Heart right ventricle (tissue), 16 donors: Measurements from ENCODE around the gene STRN. TPM values are rescaled to one million over a fixed set of nuclear protein-coding genes. Genes with fewer than 3 reads are reported as not detected.

Source experiments
- ATAC-seq, 8 donors: fragments of 200-7000 bp; cut with Tn5 transposase; one replicate each; pipeline ENCODE4 v1.9.1; 2020; ENCODE audit warnings: mild to moderate bottlenecking in 8 of 8, moderate library complexity in 8 of 8, moderate number of reproducible peaks in 1 of 8
- DNase-seq, 2 donors: peaks; one replicate each; pipeline ENCODE4 v3.0.0-alpha.2; 2020
- H3K27ac ChIP-seq, 10 donors: fragments of 200-600 bp; sonication (generic) in 2 of 10; one replicate each; pipeline versions ENCODE4 v1.5.0 to v1.8.0; 2020 to 2022; ENCODE audit warnings: mild to moderate bottlenecking in 3 of 10
- H3K27me3 ChIP-seq, 7 donors: fragments of 200-600 bp; one replicate each; pipeline ENCODE4 v1.8.0; 2021 to 2022; ENCODE audit warnings: mild to moderate bottlenecking in 2 of 7
- H3K36me3 ChIP-seq, 9 donors: fragments of 200-600 bp; sonication (generic) in 1 of 9; one replicate each; pipeline versions ENCODE4 v1.5.0 to v1.8.0; 2020 to 2022; ENCODE audit warnings: mild to moderate bottlenecking in 2 of 9
- H3K4me1 ChIP-seq, 9 donors: fragments of 200-600 bp; sonication (generic) in 1 of 9; one replicate each; pipeline versions ENCODE4 v1.5.0 to v1.8.0; 2020 to 2022; ENCODE audit warnings: mild to moderate bottlenecking in 4 of 9
- H3K4me3 ChIP-seq, 10 donors: fragments of 200-600 bp; sonication (generic) in 2 of 10; one replicate each; pipeline versions ENCODE4 v1.5.0 to v1.8.0; 2020 to 2022; ENCODE audit warnings: mild to moderate bottlenecking in 7 of 10, moderate library complexity in 2 of 10
- H3K9me3 ChIP-seq, 11 donors: fragments of 200-600 bp in 10 of 11; sonication (generic) in 2 of 11; one replicate each; pipeline versions ENCODE4 v1.5.0 to v1.8.0; 2013 to 2022; ENCODE audit warnings: mild to moderate bottlenecking in 2 of 11, control low read depth in 1 of 11, moderate library complexity in 1 of 11
- WGBS, 2 donors: extraction: QIAGEN DNeasy Blood & Tissue Kit; methylation state at CpG; one replicate each; pipeline ENCODE4 v1.1.7; 2013; ENCODE audit warnings: inconsistent platforms in 1 of 2; 5-methylcytosine and 5-hydroxymethylcytosine counted together
- intact Hi-C, 10 donors: fragments of 100-400 bp; cut with DNase I; formaldehyde crosslinking; loops; one replicate each; pipeline versions ENCODE4 v1.11.1 to v1.14.2; 2022
- polyA plus RNA-seq, 2 donors: library from polyadenylated mRNA; stranded (reverse); fragments of 200-250 nt; gene quantifications; one replicate each; pipeline ENCODE4 v1.2.3, GENCODE V29; 2013
- total RNA-seq, 10 donors: library from RNA; stranded (reverse); fragmentation: NEBNext Ultra II Directional in 3 of 10; extraction: Animal tissue kit (Norgen Biotek cat#: 25700) in 3 of 10; gene quantifications; one replicate each; pipeline versions ENCODE4 v1.2.1 to v1.2.4, GENCODE V29; 2021 to 2023
- TF ChIP-seq, protein P1 (sequence below), 9 donors: fragments of 200-600 bp; sonication (generic) in 2 of 9; IDR thresholded peaks; one replicate each; pipeline versions ENCODE4 v1.5.0 to v1.8.0; 2021 to 2022; ENCODE audit warnings: antibody characterized with exemption in 9 of 9, mild to moderate bottlenecking in 5 of 9, moderate library complexity in 1 of 9
- donor health status: Arrhythmogenic right ventricular cardiomyopathy.
- donor health status: ischemic (EF 13 %, LVEDD 7.1; RV severe dilation, severe dysfunction).
- donor health status: healthy with polysubstance abuse.
- donor health status: DM: no; HTN: yes; CAD: no.
- donor health status: DM: no; HTN: no; CAD: no.
- donor health status: ischemic (EF 25% LVEDD 6.9; RV normal size, moderate dysfunction).
- donor health status: ischemic (EF 25% LVEDD 5.7; RV mildly dilated, moderate dysfunction).
- donor health status: healthy.
- donor health status: DM: yes; HTN: yes; CAD: no.
- donor health status: Ischemic cardiomyopathy.
- donor health status: ischemic (EF 35%, LVEDD 5.7; RV mildly dilated, moderate dysfunction).
- donor health status: nonischemic (EF 11% LVEDD 7.7; RV severe dilation, severe dysfunction).
- donor health status: DM: yes; HTN: yes; CAD: no.
- donor health status: PGD.
- donor health status: ischemic (EF 29% LVEDD 5.4; RV normal size, mild dysfunction).
- donor health status: nonischemic (EF 23%, LVEDD 6.1; RV moderate dilation, normal function).

STRN gene
- total and polyA plus RNA-seq, 12 donors: 8.6 to 102 (median 61.8) TPM

- Histone ChIP-seq H3K27ac (peak overlapping the region in 5 of 10 donors; percentile 21 to 72 (median 64)), H3K27me3 (no peaks in the 10 kb centered on the region), H3K9me3 (peaks cover 0 to 8% (median 0%) of the 10 kb centered on the region in 11 donors), H3K4me3 (no peak overlapping the region), H3K36me3 (peaks cover 0 to 28% (median 8%) of the 10 kb centered on the region in 9 donors), H3K4me1 (peaks cover 0 to 23% (median 4%) of the 10 kb centered on the region in 9 donors)
- WGBS, 2 donors: 76 to 80% methylated on average over 2 of the region's 2 CpGs
- intact Hi-C loops: no loop called here
- TF ChIP-seq, protein P1, sequence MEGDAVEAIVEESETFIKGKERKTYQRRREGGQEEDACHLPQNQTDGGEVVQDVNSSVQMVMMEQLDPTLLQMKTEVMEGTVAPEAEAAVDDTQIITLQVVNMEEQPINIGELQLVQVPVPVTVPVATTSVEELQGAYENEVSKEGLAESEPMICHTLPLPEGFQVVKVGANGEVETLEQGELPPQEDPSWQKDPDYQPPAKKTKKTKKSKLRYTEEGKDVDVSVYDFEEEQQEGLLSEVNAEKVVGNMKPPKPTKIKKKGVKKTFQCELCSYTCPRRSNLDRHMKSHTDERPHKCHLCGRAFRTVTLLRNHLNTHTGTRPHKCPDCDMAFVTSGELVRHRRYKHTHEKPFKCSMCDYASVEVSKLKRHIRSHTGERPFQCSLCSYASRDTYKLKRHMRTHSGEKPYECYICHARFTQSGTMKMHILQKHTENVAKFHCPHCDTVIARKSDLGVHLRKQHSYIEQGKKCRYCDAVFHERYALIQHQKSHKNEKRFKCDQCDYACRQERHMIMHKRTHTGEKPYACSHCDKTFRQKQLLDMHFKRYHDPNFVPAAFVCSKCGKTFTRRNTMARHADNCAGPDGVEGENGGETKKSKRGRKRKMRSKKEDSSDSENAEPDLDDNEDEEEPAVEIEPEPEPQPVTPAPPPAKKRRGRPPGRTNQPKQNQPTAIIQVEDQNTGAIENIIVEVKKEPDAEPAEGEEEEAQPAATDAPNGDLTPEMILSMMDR (IDR thresholded peaks at IDR 0.05): no peak
- ATAC-seq (peak in 4 of 8 donors; percentile 22 to 54 (median 27)), DNase-seq (no peak)
Measured at GRCh38 chr2:36976065-36976464, 9.7 kb upstream of the STRN start.

DNA sequence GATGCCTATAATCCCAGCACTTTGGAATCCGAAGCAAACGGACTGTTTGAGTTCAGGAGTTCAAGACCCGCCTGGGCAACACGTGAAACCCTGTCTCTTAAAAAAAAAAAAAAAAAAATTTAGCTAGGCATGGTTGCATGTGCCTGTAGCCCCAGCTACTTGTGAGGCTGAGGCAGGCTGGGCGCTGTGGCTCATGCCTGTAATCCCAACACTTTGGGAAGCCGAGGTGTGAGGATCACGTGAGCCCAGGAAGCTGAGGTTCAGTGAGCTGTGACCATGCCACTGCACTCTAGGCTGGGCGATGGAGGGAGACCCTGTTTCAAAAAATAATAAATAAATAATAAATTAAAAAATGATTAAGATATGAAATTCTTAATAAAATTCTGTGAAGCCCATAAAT is 9.0 kb upstream of the STRN start:
- TF ChIP-seq, protein P1 (IDR thresholded peaks at IDR 0.05): no peak
- Histone ChIP-seq H3K4me3 (no peak overlapping the region), H3K36me3 (peaks cover 0 to 21% (median 4%) of the 10 kb centered on the region in 9 donors), H3K9me3 (peaks cover 0 to 8% (median 0%) of the 10 kb centered on the region in 11 donors), H3K4me1 (peaks cover 0 to 23% (median 4%) of the 10 kb centered on the region in 9 donors), H3K27me3 (no peaks in the 10 kb centered on the region), H3K27ac (peak overlapping the region in 5 of 10 donors; percentile 21 to 72 (median 62))
- DNase-seq: no peak
- intact Hi-C loops: no loop called here
- ATAC-seq: peak in 3 of 8 donors; percentile 14 to 45 (median 29)
- WGBS, 2 donors: 86 to 90% methylated on average over 8 of the region's 8 CpGs

DNA sequence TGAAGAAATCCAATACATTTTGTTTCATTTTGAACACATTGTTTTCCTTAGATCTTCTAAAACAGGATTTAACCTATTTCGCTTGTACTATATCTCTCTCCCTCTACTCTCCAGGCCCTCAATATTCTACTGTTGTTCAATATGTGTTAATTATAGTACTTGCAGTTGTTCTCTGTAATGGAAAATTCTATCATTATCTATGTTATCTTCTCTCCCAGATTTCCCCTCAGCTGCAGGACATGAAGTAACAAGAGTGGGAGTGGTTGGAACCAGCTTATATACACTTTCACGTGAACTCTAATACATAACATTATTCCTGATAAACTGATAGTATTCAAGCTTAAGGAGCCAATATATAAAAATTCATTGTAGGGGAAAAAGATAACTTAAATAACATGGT is 7.0 kb upstream of the STRN start:
- TF ChIP-seq, protein P1 (IDR thresholded peaks at IDR 0.05): no peak
- 26 to 40% methylated on average over 2 of the region's 2 CpGs for WGBS, 2 donors
- H3K4me1 ChIP-seq: peaks cover 0 to 23% (median 4%) of the 10 kb centered on the region in 9 donors
- H3K27me3 ChIP-seq: no peaks in the 10 kb centered on the region
- H3K27ac ChIP-seq: peak overlapping the region in 5 of 10 donors; percentile 16 to 59 (median 52)
- DNase-seq: no peak
- H3K36me3 ChIP-seq: peaks cover 0 to under 1% (median 0%) of the 10 kb centered on the region in 9 donors
- peak in 7 of 8 donors; percentile 25 to 71 (median 53) for ATAC-seq
- intact Hi-C loops: no loop called here
- H3K9me3 ChIP-seq: peaks cover 0 to 4% (median 0%) of the 10 kb centered on the region in 11 donors
- no peak overlapping the region for H3K4me3 ChIP-seq

DNA sequence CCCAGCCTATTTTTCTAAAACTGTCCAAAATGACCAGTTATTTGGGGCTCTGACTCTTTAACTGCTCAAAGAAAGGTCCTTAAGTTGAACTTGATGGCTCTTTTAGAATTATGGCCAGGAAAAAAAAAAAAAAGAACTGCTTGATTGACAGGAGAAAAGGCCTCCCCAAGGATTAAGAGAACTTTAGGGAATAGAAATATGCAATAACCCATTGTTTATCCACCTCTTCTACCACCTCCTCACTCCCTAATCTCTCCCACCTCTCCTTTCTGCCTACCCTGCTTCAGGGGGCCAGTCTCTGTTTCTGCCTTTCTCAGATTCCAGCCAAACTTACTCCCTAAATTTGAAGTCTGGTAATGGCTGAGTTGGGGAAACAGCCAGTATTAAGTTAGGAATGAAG is 5.7 kb upstream of the STRN start:
- no peaks in the 10 kb centered on the region for H3K36me3 ChIP-seq
- no peak overlapping the region for H3K27ac ChIP-seq
- no peaks in the 10 kb centered on the region for H3K27me3 ChIP-seq
- H3K4me3 ChIP-seq: no peak overlapping the region
- TF ChIP-seq, protein P1 (IDR thresholded peaks at IDR 0.05): no peak
- H3K4me1 ChIP-seq: peaks cover 0 to 35% (median 10%) of the 10 kb centered on the region in 9 donors
- no peak for ATAC-seq
- DNase-seq: no peak
- intact Hi-C loops: no loop called here
- no peaks in the 10 kb centered on the region for H3K9me3 ChIP-seq
